NCI-H82 (cell line): ENCODE results near the gene ZNF136.

Experiments used
- DNase-seq: peaks from one replicate; lab custom pipeline; 2025; lab: John Stamatoyannopoulos, UW

Gene ZNF136

DNA sequence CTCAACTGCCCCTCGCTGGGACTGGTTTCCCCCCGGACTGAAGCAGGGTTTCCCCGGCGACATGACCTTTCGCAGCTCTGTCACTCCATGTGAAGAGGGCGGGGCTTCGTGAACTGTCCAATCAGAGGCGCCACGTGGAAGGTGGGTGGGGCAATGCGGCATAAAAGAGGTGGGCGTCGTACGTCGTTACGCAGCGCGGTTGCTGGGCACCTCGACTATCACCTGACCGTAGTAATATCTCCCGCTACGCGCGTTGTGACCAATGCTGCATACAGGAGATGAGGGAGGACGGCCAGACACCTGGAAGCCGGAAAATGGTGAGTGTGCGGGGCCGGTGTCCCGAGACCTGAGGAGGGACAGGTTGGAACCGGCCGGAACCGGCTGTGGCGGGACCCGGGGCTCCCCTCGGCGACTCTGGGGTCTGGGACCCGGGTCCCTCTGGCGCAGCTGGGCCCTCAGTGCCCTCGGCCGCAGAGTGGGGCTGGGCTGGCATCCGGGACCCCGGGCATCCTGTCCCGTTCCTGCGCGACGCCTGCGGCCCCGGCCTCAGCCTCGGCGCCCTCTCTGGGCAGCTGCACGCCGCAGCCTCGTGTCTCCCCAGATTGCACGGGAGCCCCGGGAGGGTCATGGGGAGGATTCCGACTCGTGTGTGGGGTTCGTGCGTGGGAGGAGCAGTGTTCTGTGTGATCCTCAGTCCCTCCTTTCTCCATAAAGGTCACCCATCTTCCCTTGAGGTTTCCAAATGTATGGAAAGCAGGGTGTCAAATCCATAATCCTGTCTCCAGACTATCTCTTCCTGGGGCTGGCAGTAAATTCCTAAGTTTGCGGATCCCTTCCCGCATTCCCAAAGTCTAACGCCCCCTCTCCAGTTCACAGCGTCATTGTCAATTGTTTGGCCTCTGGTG, 32.2 kb downstream of the ZNF136 start:
- no peak for DNase-seq

DNA sequence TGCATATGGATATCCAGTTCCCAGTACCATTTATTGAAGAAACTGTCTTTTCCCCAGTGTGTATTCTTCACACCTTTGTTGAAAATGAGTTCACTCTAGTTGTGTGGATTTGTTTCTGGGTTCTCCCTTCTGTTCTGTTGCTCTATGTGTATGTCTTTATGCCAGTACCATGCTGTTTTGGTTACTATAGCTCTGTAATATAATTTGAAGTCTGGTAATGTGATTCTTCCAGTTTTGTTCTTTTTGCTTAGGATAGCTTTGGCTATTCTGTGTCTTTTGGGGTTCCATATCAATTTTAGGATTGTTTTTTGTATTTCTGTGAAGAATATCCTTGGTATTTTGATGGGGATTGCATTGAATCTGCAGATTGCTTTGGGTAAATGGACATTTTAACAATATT, 35.2 kb downstream of the ZNF136 start:
- no peak for DNase-seq

DNA sequence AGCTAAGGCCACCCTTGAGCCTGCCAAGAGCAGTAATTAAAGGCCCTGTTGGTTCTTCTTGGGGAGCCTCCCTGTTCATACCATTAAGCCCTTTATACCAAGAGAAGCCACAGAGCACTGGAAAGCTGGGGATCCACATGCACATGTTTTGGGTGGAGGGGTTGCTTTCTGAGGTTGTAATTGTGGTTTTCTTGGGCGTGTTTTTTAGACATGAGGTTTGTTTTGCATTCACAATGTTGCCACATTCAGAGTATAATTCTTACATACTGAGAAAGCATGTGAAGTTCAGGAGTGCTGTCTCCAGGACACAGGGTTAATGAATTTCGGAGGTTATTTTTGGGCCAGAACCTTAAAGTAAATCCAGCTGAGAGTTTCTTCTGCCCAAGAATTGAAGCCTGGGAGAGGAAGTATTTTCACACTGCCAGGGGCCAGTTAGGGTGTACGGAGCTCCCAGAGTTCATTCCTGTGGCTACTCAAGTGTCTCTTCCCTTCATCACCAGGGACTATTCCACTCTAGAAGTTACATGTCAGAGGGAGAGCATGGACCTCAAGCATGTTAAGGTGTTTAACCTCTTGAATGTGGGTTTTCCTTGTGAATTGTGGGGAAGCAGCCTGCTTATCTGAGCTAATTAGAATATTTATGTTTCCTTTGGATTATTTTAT, 37.0 kb downstream of the ZNF136 start:
- no peak for DNase-seq

DNA sequence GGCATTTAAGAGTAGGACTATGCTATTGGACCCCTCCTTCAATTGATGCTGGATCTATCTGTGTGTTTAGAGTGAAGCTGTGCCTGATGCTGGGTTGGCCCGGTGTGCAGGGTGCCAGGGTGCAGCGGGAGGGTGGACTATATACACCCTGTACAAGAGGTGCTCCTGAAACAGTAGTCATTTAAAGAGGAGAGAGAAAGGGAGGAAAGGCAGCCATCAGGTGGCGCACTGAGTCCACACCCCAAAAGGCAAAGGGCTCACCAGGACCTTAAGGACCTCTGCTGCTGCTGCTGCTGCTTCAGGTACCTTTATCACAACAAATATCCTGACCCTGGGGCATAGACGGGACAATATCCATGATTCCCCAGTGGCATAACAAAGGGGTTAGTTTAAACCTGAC, 39.4 kb downstream of the ZNF136 start:
- DNase-seq, result peak; percentile 60

DNA sequence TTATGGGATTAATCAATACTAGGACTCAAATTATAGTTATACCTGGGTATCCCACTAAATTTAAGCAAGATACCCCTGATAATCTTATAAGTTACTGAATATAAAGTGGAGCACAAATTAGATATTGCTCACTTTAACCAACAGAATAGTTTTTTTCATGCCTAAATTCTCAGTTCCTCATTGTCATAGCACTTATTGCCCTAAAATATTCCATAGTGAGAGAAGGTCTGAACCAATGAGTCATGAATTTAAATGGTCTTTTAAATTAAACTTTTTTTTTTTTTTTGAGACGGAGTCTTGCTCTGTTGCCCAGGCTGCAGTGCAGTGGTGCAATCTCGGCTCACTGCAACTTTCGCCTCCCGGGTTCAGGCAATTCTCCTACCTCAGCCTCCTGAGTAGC, 42.4 kb downstream of the ZNF136 start:
- no peak for DNase-seq

DNA sequence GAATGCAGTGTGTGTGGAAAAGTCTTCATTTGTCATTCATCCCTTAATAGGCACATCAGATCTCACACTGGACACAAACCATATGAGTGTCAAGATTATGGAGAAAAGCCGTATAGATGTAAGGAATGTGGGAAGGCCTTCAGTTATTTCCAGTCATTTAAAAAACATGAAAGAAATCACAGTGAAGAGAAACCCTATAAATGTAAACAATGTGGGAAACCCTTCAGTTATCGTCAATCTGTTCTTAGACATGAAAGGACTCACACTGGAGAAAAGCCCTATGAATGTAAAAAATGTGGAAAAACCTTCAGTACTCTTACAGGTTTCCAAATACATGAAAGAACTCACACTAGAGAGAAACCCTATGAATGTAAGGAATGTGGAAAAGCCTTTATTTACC, 45.3 kb downstream of the ZNF136 start:
- no peak for DNase-seq

DNA sequence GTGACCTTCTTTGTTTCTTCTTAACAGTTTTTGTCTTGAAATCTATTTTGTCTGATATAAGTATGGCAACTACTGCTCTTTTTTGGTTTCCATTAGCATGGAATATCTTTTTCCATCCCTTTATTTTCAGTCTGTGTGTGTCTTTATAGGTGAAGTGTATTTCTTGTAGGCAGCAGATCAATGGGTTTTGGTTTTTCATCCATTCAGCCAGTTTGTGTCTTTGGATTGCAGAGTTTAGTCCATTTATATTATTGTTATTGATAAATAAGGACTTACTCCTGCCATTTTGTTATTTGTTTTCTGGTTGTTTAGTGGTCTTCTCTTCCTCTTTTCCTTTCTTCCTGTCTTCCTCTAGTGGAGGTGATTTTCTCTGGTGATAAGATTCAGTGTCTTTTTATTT, 54.4 kb downstream of the ZNF136 start:
- no peak for DNase-seq

DNA sequence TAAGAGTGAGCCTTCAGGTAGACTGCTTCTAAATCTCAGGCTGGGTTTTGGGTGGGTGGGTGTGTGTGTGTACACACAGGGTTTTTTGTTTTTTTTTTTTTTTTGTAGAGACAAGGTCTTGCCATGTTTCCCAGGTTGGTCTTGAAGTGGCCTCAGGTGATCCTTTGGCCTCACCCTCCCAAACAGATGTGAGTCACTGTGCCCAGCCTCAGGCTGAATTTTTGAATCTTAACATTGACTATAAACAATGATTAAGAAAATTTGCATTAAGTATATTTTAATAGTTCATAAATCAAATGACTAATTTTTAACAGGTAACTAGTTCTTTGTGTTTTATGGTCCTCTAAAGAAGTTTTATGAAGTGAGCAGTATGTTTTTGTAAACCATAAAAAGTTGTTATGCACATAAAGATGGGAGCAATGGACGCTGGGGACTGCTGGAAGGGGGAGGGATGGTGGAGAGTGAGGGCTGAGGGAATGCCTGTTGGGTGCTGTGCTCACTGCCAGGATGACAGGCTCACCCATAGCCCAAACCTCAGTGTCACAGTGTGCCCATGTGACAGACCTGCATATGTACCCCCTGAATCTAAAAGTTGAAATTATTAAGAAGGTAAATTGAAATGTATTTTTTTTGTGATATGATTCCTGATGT, 60.2 kb downstream of the ZNF136 start:
- DNase-seq, result no peak

DNA sequence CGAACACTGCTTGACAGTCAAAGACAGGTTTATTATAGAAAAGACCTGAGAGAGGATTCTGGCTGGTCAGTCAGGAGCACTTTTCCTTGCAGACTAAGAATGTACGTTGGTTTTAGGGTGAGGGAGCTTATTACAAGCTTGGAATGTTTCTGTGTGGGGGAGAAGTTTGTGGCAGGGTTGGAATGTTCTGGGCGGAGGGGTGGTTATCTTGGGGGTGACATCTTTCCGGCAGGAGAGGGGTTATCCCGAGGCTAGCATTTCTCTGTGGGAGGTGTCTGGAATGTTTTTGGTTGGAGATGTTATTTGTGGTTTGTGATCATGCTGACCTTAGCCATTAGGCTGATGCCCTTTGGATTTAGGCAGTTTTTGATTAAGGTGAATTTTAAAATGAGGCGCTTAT, 61.8 kb downstream of the ZNF136 start:
- no peak for DNase-seq

DNA sequence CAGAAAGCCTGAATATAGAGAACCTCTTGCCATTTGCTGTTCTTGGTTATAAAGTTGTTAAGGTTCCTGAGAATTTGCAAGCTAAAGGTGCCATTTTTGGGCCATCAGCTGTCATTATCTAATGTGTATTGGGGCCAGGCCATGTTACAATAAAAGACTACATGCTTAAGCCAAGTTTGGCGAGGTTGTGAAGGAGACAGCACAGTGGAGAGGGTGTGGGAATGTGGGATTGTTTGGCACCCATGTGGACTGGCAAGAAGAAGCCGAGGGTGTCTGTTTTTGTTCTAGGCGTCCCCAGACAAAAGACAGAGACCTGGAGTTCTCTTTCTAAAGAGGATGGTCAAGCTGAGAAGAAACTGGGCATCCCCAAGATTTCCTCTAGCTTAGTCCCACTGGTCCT, 67.1 kb downstream of the ZNF136 start:
- DNase-seq, result no peak

DNA sequence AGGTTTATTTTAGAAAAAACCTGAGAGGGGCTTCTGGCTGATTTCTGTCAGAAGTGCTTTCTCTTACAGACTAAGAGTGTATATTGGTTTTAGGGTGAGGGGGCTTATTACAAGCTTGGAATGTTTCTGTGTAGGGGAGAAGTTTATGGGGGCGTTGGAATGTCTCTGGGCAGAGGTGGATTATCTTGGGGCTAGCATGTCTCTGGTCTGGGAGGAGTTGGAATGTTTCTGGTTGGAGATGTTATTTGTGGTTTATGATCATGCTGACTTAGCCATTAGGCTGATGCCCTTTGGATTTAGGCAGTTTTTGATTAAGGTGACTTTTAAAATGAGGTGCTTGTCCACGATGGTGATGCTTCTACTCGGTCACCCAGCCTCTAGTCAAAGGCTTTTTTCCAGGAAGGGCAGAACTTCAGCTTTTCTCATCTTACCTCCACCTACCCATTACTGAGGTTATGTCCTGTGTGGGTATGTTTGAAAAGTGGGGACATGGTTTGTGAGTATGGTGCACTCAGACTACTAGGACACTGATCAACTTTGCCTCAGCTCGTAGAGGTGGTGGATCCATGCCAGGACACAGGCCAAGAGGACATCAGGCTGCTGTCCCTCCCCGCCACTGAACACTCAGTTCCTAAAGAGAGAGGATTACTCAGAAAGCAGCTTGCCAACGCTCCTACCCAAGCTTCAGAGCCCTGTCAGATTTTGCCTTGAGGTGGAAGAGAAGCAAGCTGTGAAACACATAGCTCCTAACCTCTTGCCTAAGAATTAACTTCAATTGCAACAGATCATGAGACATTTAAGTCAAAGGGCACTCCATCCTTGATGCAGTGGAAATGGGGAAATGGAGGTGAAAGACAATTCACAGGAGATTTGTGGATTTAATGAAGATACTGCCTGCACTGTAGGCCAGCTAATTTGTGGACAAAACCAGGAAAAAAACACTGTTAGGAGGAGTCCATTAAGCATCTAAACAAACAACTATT, 68.1 kb downstream of the ZNF136 start:
- no peak for DNase-seq

DNA sequence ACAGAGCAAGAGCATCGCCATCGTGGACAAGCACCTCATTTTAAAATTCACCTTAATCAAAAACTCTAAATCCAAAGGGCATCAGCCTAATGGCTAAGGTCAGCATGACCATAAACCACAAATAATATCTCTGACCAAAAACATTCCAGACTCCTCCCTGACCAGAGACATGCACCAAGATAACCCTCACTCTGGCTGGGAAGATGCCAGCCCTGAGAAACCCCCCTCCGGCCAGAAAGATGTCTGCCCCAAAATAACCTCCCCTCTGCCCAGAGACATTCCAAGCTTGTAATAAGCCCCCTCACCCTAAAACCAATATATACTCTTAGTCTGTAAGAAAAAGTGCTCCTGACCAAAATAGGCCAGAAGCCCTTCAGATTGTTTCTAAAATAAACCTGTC, 70.1 kb downstream of the ZNF136 start:
- DNase-seq, result no peak

DNA sequence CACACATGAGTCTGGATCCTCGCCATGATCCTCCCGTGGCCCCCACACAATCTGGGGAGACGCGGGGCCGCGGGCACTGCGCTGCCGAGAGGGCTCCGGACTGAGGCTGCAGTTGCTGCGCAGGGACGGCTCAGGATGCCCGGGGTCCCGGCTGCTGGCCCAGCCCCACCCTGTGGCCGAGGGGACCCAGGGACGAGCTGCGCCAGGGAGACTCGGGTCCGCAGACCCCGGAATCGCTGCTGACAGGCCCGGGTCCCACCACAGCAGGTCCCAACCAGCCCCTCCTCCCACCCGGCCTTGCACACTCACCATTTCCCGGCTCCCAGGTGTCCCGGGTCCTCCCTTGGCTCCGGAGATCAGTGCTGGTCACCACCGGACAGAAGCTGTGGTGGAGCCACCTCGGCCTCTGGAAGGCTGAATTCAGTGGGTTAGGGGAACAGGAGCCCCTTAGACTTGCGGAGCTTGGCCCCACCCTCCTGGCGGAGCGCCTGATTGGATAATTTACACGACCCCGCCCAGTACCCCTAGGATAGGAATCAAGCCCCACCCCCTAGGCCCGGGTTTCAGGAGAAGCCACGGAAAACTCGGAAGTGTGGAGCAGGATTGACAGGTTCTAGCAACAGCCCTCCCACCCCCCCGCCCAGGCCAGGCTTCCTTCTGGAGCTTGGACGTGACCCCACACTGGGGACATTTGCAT, 74.4 kb downstream of the ZNF136 start:
- DNase-seq, result no peak
